HG03521 (cell line): ENCODE data around the gene HLA-DQA2.
"Not testable (repeated sequence)": the region's sequence is repeated elsewhere in the genome, so short reads cannot be mapped to it uniquely, and the experiment has no call there.

ENCODE experiments used
- ATAC-seq: cut with Tn5 transposase; IDR thresholded peaks from one replicate; pipeline ENCODE4 v1.9.1; 2021; ENCODE audit warnings: mild to moderate bottlenecking, moderate library complexity; ENCODE audit not compliant: unreplicated experiment

Gene HLA-DQA2

GRCh38 chr6:32741031-32741960 is at the start of gene HLA-DQA2:
Gene HLA-DQA2, plus strand, starts transcription at chr6:32741391. Its CDS starts 53 bp downstream, at chr6:32741444.
- no peak for ATAC-seq

GRCh38 chr6:32692019-32692418 is 49.2 kb upstream of the HLA-DQA2 start:
- ATAC-seq = no peak

- no peak for ATAC-seq
Measured at GRCh38 chr6:32697031-32697430, 44.2 kb upstream of the HLA-DQA2 start.

GRCh38 chr6:32700391-32701040 is 40.7 kb upstream of the HLA-DQA2 start:
- ATAC-seq = no peak

GRCh38 chr6:32703347-32703746 is 37.8 kb upstream of the HLA-DQA2 start:
- no peak for ATAC-seq

DNA sequence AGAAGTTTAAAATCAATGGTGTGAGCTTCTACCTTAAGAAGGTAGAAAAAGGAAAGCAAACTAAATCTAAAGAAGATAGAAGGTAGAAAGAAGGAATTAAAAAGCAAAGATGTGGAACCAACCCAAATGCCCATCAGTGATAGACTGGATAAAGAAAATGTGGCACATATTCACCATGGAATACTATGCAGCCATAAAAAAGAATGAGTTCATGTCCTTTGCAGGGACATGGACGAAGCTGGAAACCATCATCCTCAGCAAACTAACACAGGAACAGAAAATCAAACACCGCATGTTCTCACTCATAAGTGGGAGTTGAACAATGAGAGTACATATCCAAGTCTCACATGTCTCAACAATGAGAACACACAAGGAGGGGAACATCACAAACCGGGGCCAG is 36.0 kb upstream of the HLA-DQA2 start:
- ATAC-seq = not testable (repeated sequence)

GRCh38 chr6:32709625-32710024 is 31.6 kb upstream of the HLA-DQA2 start:
- ATAC-seq = no peak

GRCh38 chr6:32713241-32713640 is 27.9 kb upstream of the HLA-DQA2 start:
- no peak for ATAC-seq

DNA sequence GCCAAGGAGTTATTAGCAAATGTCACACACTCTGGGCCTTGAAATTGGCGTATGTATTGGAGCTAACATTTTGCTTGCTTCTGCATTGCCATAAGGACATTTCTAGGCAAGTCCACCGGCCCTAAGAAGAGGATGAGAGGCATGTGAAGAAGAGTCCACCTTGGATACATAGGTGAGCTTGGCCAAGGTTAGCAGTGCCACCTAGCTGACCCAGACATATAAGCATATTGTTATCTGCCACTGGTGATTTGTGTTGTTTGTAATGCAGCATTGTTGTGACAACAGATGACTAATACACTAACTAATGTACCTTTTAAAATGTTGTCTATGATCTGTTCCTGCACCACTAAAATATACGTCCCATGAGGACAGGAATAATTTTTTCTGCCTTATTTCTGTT is 24.8 kb upstream of the HLA-DQA2 start:
- no peak for ATAC-seq

DNA sequence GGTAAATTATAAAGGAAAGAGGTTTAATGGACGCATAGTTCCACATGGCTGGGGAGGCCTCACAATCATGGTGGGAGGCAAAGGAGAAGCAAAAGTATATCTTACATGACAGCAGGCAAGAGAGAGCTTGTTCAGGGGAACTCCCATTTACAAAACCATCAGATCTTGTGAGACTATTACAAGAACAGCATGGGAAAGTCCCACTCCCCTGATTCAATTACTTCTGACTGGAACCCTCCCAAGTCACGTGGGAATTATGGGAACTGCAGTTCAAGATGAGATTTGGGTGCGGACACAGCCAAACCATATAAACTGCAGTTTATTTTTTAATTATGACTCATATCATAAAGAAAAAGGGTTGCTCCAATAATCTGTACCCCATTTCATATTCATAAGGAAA is 22.3 kb upstream of the HLA-DQA2 start:
- ATAC-seq = no peak

DNA sequence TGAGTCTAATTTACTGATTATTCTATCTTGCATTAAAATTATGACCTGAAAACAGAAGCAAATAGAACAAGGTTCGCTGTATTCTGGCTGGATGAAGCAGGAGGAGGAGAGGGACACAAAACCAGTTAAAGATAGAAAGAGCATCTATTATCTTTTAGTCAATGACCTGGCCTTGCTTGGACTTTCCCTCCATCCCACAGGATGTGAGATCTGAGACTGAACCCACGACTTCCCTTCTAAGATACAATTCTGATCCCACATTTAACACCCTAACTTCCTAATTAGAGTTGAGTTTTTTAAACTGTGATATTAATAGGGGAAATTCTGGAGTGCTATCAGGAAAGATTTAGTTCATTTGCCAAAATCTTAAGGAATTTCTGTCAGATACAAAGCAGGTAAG is 3.1 kb upstream of the HLA-DQA2 start:
- ATAC-seq = no peak

DNA sequence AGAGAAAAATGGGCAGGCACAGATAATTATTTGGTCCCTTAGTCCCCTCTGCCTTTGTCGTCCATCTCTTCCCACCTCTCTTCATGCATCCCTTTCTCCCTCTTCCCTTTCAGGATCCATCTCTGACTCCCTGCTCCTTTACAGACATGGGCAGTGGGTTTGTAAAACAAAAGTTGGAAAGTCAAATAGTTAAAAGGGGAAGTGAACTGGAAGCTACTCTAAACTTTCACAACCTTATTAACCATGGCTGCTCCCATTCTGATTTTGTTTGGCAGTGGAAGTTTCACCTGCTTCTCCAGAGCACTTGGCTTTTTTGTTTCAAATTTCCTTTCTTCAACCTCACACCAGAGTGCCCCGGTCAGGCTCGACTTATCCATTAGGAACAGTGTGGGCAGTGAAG is 1.2 kb downstream of the HLA-DQA2 start:
- no peak for ATAC-seq

DNA sequence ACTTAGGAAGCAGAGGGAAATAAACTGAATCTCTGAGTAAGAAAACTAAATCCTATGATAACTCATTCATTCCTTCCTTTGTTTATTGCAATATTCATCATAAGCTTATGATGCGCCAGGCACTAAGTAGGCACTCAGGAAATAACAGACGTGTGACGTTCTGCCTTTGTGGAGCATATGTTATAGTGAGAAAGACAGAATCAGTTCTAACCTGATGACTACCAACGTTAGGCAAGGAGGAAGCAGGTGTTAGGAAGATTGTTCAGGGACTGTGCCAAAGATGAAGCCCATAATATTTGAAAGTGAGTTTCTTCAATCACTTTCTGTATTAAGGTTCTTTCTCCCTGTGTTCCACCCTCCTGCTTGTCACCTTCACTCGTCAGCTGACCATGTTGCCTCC is 3.6 kb downstream of the HLA-DQA2 start:
- no peak for ATAC-seq

- ATAC-seq = not testable (repeated sequence)
Measured at GRCh38 chr6:32745649-32746048, 4.5 kb downstream of the HLA-DQA2 start.

- no peak for ATAC-seq
Measured at GRCh38 chr6:32752580-32752979, 11.4 kb downstream of the HLA-DQA2 start.

DNA sequence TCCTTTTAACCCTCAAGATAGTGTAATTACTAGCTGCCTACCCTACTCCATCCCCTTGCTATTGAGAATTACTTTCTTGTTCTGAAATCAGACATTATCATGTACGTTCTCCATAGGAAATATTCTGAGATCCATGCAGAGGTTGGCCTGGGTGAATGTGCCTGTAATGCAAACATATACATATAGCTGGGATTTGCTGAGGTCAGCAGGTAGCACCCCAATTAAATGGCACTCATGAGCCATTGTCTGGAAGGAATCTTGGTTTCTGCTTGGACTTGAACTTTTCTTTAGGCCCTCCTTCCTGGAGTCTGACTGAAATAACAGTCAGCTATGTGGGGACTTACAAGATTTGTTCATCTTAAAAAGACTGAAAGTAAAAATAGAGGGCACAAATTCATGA is 18.5 kb downstream of the HLA-DQA2 start:
- no peak for ATAC-seq

- no peak for ATAC-seq
Measured at GRCh38 chr6:32761072-32761471, 19.9 kb downstream of the HLA-DQA2 start.

DNA sequence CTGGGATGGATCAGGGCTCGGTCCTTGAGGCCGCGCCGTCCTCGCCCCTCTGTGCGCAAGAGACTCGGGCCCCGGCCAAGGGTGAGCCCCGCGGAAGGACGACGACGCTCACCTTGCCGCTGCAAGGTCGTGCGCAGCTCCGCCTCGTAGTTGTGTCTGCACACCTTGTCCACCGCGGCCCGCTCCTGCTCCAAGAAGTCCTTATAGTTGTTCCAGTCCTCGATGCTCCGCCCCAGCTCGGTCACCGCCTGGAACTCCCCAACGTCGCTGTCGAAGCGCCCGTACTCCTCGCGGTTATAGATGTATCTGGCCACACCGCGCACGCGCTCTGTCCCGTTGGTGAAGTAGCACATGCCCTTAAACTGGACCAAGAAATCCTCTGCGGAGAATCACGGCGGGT is 20.4 kb downstream of the HLA-DQA2 start:
- ATAC-seq = no peak

GRCh38 chr6:32763421-32763820 is 22.2 kb downstream of the HLA-DQA2 start, which contains the start of gene HLA-DQB2:
Gene HLA-DQB2, minus strand, starts transcription at chr6:32763532. Its CDS starts 62 bp downstream, at chr6:32763470.
- ATAC-seq = no peak

GRCh38 chr6:32764048-32764447 is 22.9 kb downstream of the HLA-DQA2 start:
- ATAC-seq = no peak

DNA sequence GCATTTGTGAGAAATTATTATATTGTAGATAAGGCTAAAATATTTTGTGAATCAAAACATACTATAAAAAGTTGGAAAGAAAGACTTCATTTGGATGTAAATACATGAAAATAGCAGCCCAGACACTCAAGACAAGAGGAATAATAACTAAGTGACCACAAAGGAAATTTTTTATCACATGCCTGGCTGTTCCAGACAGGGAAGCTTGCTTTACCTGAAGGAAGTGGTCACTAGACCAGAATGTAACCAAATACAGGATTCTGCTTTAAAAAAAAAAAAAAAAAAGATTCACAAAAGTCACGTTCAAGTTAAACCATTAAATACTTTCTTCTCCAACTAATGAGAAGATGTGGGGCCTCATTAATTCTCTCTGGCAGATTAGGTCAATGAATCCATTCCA is 31.5 kb downstream of the HLA-DQA2 start:
- ATAC-seq = no peak

GRCh38 chr6:32774426-32774825 is 33.2 kb downstream of the HLA-DQA2 start:
- ATAC-seq = no peak
